BJ (cell line): Measurements from ENCODE around the gene PRLR. TPM values are rescaled to one million over a fixed set of nuclear protein-coding genes. Genes with fewer than 3 reads are reported as not detected.
A peak's percentile ranks its signal among the peaks of the same experiment; 100 is the strongest.

Source experiments
- CTCF ChIA-PET: fragments of 350-600 bp; formaldehyde crosslinking; extraction: SDS; loops from one replicate; lab custom pipeline; 2021; ENCODE audit warnings: antibody characterized with exemption, inconsistent platforms; lab: Yijun Ruan, JAX
- POLR2A ChIA-PET: fragments of 300-600 bp; sonication (Branson Sonifier 250); formaldehyde crosslinking; extraction: SDS; loops from one replicate; lab custom pipeline; 2021; ENCODE audit warnings: antibody characterized with exemption; lab: Charles Lee
- DNase-seq: peaks from one replicate; pipeline ENCODE4 v3.0.0-alpha.2; 2011; ENCODE audit warnings: low read depth
- H3K27me3 ChIP-seq: 2 replicates; pipeline ENCODE4 v1.6.0; 2011; ENCODE audit warnings: low read length; ENCODE audit not compliant: control insufficient read depth, insufficient read depth
- H3K36me3 ChIP-seq: 2 replicates; pipeline ENCODE4 v1.5.1; 2011; ENCODE audit warnings: low read length; ENCODE audit not compliant: control insufficient read depth, insufficient read depth
- H3K4me3 ChIP-seq: 2 replicates; pipeline ENCODE4 v1.5.1; 2011; ENCODE audit warnings: low read depth, mild to moderate bottlenecking, control low read depth, low read length
- polyA plus RNA-seq: library from polyadenylated mRNA; depleted of rRNA; stranded (reverse); fragments of >200 nt; gene quantifications from 2 replicates; pipeline ENCODE4 v1.2.3, GENCODE V29; 2011
- TF ChIP-seq, protein P1 (sequence below): IDR thresholded peaks from 2 replicates; pipeline ENCODE4 v1.5.1; 2011; ENCODE audit warnings: low read depth, mild to moderate bottlenecking, control low read depth, inconsistent platforms, low read length, moderate library complexity; ENCODE audit not compliant: insufficient read depth

The PRLR gene
- polyA plus RNA-seq, 1 experiment = 0.34 TPM

DNA sequence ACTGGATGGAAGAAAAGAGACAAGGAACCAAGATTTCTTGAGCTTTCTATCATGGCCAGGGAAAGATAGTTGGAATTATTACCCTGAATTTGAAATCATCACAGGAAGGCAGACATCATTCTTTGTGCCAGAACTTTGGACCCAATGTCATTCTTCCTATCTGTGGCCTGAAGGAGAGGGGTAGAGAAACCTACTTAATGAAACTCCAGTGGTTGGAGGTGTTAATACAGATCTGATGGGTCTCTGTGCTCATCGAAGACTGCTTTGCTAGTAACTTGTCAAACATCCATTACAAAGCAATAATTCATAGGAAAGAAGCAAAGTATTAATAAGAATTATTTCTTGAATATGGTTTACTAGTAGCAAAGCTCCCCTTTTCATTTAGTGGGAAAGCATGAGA, 26.9 kb downstream of the PRLR start:
- Histone ChIP-seq H3K4me3 (no peak overlapping the region), H3K36me3 (no peaks in the 10 kb centered on the region), H3K27me3 (no peaks in the 10 kb centered on the region)
- TF ChIP-seq, protein P1, sequence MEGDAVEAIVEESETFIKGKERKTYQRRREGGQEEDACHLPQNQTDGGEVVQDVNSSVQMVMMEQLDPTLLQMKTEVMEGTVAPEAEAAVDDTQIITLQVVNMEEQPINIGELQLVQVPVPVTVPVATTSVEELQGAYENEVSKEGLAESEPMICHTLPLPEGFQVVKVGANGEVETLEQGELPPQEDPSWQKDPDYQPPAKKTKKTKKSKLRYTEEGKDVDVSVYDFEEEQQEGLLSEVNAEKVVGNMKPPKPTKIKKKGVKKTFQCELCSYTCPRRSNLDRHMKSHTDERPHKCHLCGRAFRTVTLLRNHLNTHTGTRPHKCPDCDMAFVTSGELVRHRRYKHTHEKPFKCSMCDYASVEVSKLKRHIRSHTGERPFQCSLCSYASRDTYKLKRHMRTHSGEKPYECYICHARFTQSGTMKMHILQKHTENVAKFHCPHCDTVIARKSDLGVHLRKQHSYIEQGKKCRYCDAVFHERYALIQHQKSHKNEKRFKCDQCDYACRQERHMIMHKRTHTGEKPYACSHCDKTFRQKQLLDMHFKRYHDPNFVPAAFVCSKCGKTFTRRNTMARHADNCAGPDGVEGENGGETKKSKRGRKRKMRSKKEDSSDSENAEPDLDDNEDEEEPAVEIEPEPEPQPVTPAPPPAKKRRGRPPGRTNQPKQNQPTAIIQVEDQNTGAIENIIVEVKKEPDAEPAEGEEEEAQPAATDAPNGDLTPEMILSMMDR = no peak
- CTCF ChIA-PET = interaction anchor here (1.1 to 2.1 kb wide), 7 partner anchors 10 to 723 kb away, joined by 3 to 9 read pairs (median 4); no protein-coding TSS in a partner anchor
- POLR2A ChIA-PET = interaction anchor here (0.5 kb wide), 1 partner anchor 17 kb away, joined by 3 read pairs; no protein-coding TSS in a partner anchor
- DNase-seq = no peak

DNA sequence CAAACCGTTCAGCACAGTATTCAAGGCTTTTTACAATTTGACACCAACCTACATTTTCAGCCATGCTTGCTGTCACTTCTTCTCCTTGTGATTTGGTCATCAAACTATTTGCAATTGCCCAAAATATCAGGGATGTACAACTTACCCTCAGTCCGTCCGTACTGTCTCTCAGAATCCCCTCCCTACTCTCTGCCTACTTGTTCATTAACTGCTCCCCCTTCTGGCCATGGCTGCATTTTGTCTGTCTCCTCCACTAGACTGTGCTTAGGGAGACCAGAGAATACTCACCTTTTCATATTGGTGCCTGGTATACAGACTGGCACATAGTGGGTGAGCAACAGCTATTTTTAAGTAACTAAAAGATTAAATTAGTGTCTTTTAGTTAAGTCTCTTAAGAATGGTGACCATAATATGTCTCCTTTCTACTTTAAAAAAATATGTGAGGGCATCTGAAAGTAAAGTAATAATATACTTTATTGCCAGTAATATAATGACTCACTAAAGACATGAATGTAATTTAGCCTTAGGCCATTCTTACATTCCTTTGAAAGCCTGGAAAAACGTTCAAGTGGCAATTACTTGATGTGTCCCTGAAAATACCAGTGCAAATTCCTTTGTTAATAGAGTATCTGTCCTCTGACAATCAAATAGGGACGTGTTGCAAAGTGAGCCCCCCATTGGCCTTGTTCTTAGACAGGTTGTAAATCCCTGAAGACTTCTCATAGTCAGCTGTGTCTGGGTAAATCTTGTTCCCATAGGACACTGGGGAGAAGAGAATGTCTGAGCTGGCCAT, 27.8 kb downstream of the PRLR start:
- no peaks in the 10 kb centered on the region for H3K27me3 ChIP-seq

DNA sequence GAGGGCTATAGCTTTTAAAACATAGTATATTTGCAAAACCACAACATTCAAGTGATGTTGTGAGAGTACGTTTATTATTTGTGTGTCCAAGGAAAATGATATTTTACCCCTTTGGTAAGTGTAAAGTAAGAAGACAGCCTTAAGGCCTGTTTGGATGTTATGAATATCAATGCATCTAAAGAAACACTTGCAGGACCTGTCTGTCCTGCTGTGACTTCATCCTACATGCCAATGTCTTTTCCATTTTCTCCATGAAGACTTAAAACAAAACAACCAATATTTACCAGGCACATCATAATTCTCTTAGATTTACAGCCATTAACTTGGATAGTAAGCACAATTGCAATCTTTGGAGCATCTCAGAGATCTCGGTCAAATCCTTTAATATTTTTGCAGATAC, 29.0 kb downstream of the PRLR start:
- CTCF ChIA-PET = interaction anchor here (1.2 kb wide), 1 partner anchor 26 kb away, joined by 3 read pairs; no protein-coding TSS in a partner anchor
- TF ChIP-seq, protein P1 = no peak
- Histone ChIP-seq H3K36me3 (no peaks in the 10 kb centered on the region), H3K27me3 (peaks cover 3% of the 10 kb centered on the region; the same call in 1 of the 2 replicates), H3K4me3 (no peak overlapping the region)
- no peak for DNase-seq
- POLR2A ChIA-PET = no interaction called here

More for the DNA sequence above, 27.8 kb downstream of the PRLR start:
- H3K4me3 ChIP-seq = no peak overlapping the region
- no peaks in the 10 kb centered on the region for H3K36me3 ChIP-seq
- peak; percentile 66 for DNase-seq
- POLR2A ChIA-PET = interaction anchor here (0.5 kb wide), 1 partner anchor 18 kb away, joined by 3 read pairs; no protein-coding TSS in a partner anchor
- TF ChIP-seq, protein P1 = peak; percentile 65
- CTCF ChIA-PET = interaction anchor here (1.1 to 2.1 kb wide), 7 partner anchors 11 to 723 kb away, joined by 3 to 9 read pairs (median 4); no protein-coding TSS in a partner anchor

DNA sequence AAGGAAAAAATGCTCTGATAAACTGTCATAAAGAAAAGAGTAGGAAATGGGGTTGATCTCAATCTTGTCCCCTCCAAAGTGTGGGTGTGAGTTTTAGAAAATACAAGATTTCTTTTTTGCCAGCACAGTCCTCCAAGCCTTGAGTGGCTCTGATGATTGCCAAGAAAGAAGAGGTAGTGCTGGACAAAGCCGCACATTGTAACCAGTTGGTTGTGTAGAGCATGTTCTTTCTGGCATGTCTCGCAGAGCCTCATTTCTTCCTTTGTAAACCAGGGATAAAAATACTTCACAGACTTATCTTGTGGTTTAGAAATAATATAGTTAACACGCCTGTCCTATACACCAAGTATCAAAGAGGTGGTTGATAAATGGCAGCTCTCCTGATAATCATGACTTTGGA, 30.4 kb downstream of the PRLR start:
- no peak for DNase-seq
- CTCF ChIA-PET = interaction anchor here (1.1 kb wide), 1 partner anchor 34 kb away, joined by 3 read pairs; no protein-coding TSS in a partner anchor
- H3K36me3 ChIP-seq = no peaks in the 10 kb centered on the region
- H3K27me3 ChIP-seq = peaks cover 4% of the 10 kb centered on the region
- TF ChIP-seq, protein P1 = no peak
- H3K4me3 ChIP-seq = no peak overlapping the region
- POLR2A ChIA-PET = no interaction called here

DNA sequence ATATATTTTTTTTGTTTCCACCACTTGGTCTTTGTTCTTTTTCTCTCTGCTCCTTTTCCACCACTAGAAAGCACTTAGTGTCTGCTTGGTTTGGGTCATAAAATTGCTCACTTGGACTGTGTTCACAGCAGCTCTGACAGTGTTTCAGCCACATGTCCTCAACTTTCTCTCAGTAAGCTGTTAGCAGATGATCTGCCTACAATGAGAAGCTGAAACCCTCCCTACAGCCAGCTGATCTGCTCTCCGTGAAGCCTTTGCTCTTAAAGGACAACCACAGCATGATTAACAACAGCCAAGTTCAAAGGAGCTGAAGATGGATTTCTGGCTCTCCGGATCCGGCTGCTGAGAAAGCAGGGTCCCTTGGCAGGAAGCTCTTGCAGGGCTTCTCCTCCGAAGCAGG, 31.6 kb downstream of the PRLR start:
- POLR2A ChIA-PET = no interaction called here
- Histone ChIP-seq H3K27me3 (peaks cover 6% of the 10 kb centered on the region), H3K36me3 (no peaks in the 10 kb centered on the region), H3K4me3 (no peak overlapping the region)
- CTCF ChIA-PET = interaction anchor here (0.9 to 1.8 kb wide), 5 partner anchors 15 to 110 kb away, joined by 3 to 9 read pairs (median 6); no protein-coding TSS in a partner anchor
- TF ChIP-seq, protein P1 = no peak
- peak; percentile 68 for DNase-seq
